GM19238 (cell line): ENCODE measurements around the gene HK2.

Source experiments
- DNase-seq: peaks from one replicate; pipeline ENCODE4 v3.0.0; 2011; ENCODE audit warnings: low spot score; ENCODE audit not compliant: insufficient read length

HK2 gene

DNA sequence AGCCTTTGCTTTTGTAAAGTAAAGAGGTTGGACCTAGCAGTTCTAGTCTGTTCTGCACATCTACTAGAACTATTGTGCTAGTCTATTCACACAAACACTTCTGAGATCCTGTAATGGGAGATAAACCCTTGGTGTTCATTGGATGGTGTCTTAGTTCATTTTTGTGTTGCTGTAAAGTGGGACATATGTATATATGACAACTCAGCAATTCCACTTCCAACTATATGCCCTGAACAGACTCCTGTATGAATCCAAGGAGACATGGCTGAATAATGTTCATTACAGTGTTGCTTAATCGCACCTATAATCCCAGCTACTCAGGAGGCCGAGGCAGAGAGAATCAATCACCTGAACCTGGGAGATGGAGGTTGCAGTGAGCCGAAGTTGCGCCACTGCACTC is 23.3 kb downstream of the HK2 start:
- no peak for DNase-seq

GRCh38 chr2:74857725-74858124 is 23.8 kb downstream of the HK2 start:
- DNase-seq, result no peak

GRCh38 chr2:74858281-74858680 is 24.4 kb downstream of the HK2 start:
- DNase-seq, result no peak

- no peak for DNase-seq
Observed at GRCh38 chr2:74860079-74860478, 26.2 kb downstream of the HK2 start.

DNA sequence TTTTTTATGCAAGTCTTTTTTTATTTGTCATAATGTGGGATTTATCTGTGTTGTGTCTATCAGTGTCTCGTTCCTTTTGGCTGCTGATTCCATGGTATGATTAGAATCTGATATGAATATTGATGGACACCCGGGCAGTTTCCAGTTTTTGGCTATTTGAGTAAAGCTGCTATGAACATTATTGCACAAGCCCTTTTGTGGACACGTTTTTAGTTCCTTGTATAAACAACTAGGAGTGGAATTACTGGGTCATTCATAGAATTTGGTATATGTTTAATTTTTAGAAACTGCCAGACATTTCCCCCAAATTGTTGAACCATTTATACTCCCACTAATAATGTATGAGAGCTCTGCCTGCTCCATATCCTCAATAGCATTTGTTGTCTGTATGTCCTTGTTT is 26.6 kb downstream of the HK2 start:
- no peak for DNase-seq

- no peak for DNase-seq
Observed at GRCh38 chr2:74861531-74861930, 27.6 kb downstream of the HK2 start.

GRCh38 chr2:74862020-74862964 is 28.4 kb downstream of the HK2 start:
- no peak for DNase-seq

DNA sequence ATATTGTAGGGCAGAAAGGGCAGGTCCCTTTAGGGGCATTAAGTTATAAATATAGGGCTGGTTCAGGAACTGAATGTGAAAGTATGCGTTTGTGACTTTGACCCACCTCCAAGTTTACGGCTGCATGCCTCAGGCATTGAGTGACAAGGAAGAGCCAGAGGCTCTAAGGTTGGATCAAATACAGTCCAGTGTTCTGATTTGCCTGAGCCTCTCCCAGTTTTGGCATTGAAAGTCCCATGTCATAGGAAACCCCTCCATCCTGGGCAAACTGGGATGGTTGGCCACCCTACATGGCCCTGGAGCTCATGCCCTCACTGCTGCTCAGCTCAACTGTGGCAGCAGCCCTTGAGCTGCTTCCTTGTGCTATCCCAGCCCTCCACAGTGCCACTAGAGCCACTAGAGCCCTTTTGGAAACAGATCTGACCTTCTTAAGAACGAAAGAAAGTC is 29.9 kb downstream of the HK2 start:
- DNase-seq, result no peak

DNA sequence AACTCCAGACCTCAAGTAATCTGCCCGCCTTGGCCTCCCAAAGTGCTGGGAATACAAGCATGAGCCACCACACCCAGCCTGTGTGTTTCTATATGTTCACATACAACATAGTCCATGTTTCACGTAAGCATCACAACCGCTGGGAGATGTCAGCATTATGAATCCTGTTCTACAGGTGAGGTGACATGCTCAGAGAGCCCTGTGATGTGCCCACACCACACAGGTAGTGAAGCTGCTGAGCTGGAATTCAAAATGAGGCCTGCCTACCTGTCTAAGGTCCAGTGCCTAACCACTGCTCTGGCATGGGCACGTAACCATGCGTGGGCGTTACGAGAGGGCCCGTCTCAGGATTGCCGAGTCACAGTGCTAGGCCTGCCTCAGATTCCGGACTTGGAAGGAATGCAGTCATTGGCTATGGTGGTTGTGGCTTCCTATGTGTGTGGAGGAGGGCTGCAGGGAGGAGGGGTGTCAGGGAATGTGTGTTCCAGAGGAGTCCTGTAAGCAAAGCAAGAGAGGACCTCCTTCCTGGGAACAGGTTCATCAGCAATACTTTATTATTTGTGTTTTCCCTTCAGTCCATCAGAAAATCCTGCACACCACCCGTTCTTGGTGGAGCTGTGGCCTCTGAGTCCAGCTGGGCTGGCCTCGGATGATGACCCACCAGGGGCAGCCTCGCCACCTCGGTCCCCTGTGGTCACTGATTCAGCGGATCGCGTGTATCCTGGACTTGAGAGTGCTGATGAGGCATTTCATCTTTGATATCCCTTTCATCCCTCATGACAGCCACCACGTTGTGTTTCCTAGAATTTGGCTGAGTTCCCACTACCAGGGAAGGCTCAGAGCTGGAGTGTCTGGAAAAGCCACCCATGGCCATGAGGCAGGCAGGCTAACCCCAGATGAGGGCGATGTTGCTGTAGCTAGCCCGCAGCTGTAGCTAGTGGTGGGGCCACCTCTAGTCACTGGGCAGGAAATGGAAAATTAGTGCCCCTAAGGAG is 31.1 kb downstream of the HK2 start:
- no peak for DNase-seq

GRCh38 chr2:74865770-74866674 is 32.1 kb downstream of the HK2 start:
- DNase-seq, result no peak

GRCh38 chr2:74867841-74868658 is 34.1 kb downstream of the HK2 start:
- DNase-seq, result no peak

GRCh38 chr2:74869517-74869916 is 35.6 kb downstream of the HK2 start:
- DNase-seq, result no peak

DNA sequence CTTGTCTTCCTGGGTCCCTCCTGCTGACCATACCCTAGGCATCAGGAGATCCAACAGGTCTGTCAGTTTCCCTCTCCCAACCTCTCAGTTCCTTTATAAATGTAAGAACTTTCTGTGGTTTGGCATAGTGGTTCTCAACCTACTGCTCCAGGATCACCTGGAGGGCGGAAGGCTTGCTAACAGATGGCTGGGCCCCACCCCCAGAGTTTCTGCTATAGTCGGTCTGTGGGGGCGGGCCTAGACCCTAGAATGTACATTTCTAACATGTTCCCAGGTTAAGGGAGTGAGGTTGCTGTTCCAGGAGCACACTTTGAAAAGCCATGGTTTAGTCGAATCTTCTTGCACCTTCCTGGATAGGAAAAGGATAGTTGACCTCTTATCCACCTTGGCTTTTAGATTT is 37.0 kb downstream of the HK2 start:
- no peak for DNase-seq

DNA sequence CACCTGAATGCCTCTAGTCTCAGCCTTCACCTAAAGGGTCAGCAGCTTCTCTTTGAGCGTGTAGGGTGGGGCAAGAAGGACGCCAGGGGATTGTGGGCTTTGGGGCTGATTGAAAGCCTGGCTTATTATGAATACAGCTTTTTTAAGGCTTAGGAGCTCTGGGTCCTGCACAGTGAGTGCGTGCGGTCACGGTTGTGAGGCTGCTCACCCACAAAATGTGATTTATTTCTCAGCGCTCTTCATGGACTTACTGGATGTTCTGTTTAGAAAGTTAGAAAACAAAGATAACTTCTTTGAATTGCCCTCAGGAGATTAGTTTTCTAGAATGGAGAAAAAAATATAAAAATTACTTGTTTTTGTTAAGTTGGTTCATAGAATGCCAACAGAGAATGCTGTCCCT is 37.5 kb downstream of the HK2 start:
- no peak for DNase-seq

DNA sequence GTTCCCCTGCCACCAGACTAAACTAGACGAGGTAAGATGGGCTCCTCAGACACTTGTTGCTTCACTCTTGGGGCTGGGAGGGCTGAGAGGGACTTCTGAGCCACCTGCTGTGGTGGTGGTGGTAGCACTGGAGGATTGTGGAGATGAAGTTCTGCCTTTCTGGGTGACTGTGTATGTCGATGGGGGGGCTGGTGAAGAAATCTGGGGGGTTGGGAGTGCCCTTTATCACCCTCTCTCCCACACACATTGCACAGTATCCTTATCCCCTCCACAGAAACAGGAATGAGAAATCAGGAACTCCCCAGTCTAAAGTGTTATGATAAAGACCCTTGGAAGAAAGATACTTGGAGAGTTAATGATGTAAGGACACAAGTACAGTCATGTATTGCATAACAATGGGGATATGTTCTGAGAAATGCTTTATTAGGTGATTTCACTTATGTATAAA is 38.5 kb downstream of the HK2 start:
- no peak for DNase-seq

DNA sequence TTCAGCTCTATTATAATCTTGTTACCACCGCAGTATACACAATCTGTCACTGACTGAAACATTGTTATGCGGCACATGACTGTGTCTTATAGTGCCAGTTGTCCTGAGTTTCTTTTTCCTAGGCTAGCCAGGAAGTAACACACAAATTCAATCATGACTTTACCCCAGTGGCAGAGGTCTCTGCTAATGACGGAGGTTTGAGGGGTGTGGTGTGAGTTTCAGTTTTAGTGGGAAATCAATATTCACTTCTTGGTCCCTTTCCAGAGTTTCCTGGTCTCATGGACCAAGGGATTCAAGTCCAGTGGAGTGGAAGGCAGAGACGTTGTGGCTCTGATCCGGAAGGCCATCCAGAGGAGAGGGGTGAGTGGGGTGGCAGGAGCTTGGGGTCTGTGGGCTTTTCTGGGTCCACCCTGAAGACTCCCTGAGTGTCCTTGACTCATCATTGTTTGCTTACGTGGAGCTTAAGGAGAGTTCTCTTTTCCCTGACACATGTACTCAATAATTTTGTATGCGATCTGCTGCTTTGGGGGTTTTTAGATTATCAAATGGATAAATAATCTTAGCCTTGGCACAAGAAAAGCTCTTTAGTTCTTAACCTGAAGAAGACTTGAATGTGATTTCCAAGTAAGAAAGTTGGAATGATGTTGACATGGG is 39.2 kb downstream of the HK2 start:
- no peak for DNase-seq

DNA sequence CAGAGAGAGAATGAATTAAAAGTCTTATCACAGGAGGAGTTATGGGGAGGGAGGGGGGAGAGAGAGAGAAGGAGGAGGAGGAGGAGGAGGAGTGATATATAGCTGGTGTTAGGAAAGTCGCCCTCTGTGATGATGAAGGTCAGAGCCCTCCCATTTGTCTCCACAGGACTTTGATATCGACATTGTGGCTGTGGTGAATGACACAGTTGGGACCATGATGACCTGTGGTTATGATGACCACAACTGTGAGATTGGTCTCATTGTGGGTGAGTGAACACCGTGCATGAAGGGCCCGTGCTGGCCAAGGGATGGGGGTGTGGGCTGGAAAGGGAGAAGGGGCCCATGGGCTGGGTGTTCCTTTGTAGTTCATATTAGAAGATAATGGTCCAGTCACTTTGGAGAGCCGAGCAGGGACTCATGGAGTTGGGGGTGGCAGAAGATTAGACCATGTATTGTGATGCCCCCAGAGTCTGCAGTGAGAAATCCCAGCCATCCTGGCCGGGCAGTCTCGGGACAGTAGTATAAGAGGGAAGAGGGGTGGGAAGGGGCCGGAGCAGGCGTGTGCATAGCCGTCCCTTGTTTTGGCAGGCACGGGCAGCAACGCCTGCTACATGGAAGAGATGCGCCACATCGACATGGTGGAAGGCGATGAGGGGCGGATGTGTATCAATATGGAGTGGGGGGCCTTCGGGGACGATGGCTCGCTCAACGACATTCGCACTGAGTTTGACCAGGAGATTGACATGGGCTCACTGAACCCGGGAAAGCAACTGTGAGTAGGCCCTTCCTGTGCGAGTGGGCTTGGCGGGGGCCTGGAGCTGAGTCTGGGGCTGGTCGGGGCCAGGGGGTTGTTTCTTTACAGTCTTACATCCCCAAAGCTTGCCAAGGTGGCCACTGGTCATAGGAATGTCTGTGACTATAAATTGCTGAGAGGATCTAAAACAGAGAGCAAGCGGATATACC is 40.0 kb downstream of the HK2 start:
- no peak for DNase-seq
